Testis (tissue), 2 donors: Measurements from ENCODE around the gene CRTAC1.

ENCODE experiments used
- CTCF ChIP-seq, 3 experiments: fragments of 450-650 bp in 2 of 3; fragments of 200-600 bp in 1 of 3; sonication (generic) in 1 of 3; IDR thresholded peaks; one replicate each; pipeline ENCODE4 v1.5.1; 2016 to 2019; ENCODE audit warnings: antibody characterized with exemption in 3 of 3, mild to moderate bottlenecking in 2 of 3, moderate library complexity in 1 of 3
- POLR2A ChIP-seq: fragments of 450-650 bp; IDR thresholded peaks from one replicate; pipeline ENCODE4 v1.6.1; 2017; ENCODE audit warnings: antibody characterized with exemption, mild to moderate bottlenecking, moderate library complexity

GRCh38 chr10:97928897-97929296 is 101.5 kb downstream of the CRTAC1 start:
- TF ChIP-seq CTCF (IDR thresholded peaks at IDR 0.05): no peak
- TF ChIP-seq POLR2A: no peak
